Measurements from ENCODE around the gene OTUD1. TPM values are rescaled to one million over a fixed set of nuclear protein-coding genes. Genes with fewer than 3 reads are reported as not detected.

OTUD1 gene
- total and polyA plus RNA-seq, 12 donors, result 4.8 to 31.1 (median 15.1) TPM

DNA sequence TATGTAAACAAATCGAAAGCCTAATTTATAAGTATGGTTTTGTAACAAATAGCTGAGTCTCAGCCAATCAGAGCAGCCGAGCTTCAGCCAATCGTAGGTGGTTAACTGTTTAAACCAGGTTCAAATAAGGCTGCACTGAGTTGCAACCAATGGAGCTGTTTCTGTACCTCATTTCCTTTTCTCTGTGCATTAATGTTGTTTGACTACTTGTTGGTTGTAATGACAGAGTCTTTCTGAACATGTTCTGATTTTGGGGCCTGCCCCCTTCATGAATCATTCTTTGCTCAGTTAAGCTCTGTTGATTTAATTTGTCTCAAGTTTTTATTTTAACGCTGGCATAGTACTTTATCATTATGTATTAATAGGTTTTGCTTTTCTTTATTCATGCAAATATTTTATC is 14.6 kb downstream of the OTUD1 start:
- no peak for DNase-seq
- peaks cover 0 to 14% of the 10 kb centered on the region in 2 donors for H3K4me1 ChIP-seq (replicated peaks in 1 of 2)
- H3K36me3 ChIP-seq (replicated peaks in 1 of 2), result no peaks in the 10 kb centered on the region
- H3K27me3 ChIP-seq, result no peaks in the 10 kb centered on the region
- H3K4me3 ChIP-seq, result no peak overlapping the region
- H3K27ac ChIP-seq, result no peak overlapping the region
- 76 to 87% (median 82%) methylated on average over 4 of the region's 4 CpGs for WGBS, 4 donors
- no peaks in the 10 kb centered on the region for H3K9me3 ChIP-seq (replicated peaks in 1 of 3)
- intact Hi-C loops (cut with DNase I), result no loop called here
- no peak for TF ChIP-seq POLR2A (IDR thresholded peaks at IDR 0.05)
- TF ChIP-seq CTCF (IDR thresholded peaks at IDR 0.05), result no peak

DNA sequence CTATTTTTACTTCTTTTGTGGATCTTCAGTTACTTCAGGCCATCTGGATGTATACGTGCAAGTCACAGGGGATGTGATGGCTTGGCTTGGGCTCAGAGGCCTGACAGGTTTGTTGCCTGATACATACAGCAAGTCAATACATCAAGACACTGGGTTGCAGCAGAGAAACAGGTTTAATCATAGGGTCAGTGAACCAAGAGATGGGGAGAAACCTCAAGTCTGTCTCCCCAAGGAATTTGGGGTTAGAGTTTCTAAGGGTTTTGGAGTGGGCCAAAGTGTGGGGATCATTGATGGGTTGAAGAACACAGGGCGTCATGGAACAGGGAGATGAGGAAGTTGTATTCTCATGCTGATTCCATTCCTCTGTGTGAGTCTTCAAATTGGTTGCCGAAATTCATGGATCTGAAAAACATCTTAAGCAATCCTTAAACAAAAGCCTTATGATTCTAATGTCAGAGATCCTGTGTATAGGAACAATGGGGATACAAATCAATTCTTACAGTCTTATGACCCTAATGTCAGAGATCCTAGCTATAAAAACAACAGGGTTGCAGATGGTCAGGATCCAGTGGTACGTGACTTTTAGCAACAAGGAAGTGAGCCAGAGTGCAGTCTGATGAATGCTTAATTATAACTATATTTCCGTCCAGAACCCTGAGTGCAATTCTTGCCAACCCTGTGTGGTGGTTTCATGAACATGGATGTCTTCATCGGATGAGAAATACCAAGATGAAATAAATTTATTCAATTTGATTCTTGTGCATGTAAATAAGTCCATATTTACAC is 18.9 kb downstream of the OTUD1 start:
- WGBS, 4 donors, result 82 to 89% (median 82%) methylated on average over 6 of the region's 6 CpGs
- TF ChIP-seq POLR2A (IDR thresholded peaks at IDR 0.05) (no peak), CTCF (IDR thresholded peaks at IDR 0.05) (no peak)
- no peak for DNase-seq

DNA sequence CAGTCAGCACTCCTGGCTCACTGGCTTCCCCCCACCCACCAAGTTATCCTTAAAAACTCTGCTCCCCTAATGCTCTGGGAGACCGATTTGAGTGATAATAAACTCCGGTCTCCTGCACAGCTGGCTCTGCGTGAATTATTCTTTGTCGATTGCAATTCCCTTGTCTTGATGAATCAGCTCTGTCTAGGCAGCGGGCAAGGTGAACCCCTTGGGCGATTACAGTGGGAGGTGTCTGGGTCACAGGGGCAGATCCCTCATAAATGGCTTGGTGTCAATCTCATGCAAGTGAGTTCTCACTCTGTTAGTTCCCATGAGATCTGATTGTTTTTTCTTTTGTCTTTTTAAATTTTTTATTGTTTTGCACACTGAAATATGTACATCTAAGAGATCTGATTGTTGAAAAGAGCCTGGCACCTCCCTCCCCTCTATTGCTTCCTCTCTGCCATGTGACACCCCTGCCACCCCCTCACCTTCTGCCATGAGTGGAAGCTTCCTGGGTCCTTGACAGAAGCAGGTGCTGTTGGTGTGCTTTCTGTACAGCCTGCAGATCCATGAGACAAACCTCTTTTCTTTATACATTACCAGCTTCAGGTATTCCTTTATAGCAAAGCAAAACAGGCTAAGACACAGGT is 20.5 kb downstream of the OTUD1 start:
- intact Hi-C loops (cut with DNase I), result no loop called here
- H3K27ac ChIP-seq, result no peak overlapping the region
- DNase-seq, result no peak
- no peaks in the 10 kb centered on the region for H3K27me3 ChIP-seq
- TF ChIP-seq CTCF (IDR thresholded peaks at IDR 0.05) (no peak), POLR2A (IDR thresholded peaks at IDR 0.05) (no peak)
- WGBS, 4 donors, result 85 to 88% (median 87%) methylated on average over 6 of the region's 6 CpGs
- no peaks in the 10 kb centered on the region for H3K36me3 ChIP-seq (replicated peaks in 1 of 2)
- no peaks in the 10 kb centered on the region for H3K9me3 ChIP-seq (replicated peaks in 1 of 3)
- no peak overlapping the region for H3K4me3 ChIP-seq
- H3K4me1 ChIP-seq (replicated peaks in 1 of 2), result no peaks in the 10 kb centered on the region

More for the DNA sequence above, 18.9 kb downstream of the OTUD1 start:
- intact Hi-C loops (cut with DNase I), result no loop called here
- Histone ChIP-seq H3K4me1 (replicated peaks in 1 of 2) (no peaks in the 10 kb centered on the region), H3K9me3 (replicated peaks in 1 of 3) (no peaks in the 10 kb centered on the region), H3K27me3 (no peaks in the 10 kb centered on the region), H3K4me3 (no peak overlapping the region), H3K36me3 (replicated peaks in 1 of 2) (no peaks in the 10 kb centered on the region), H3K27ac (no peak overlapping the region)

GRCh38 chr10:23461557-23461956 is 22.7 kb downstream of the OTUD1 start:
- H3K36me3 ChIP-seq (replicated peaks in 1 of 2), result no peaks in the 10 kb centered on the region
- no peak for DNase-seq
- H3K27me3 ChIP-seq, result no peaks in the 10 kb centered on the region
- H3K4me3 ChIP-seq, result no peak overlapping the region
- H3K27ac ChIP-seq, result no peak overlapping the region
- TF ChIP-seq CTCF (IDR thresholded peaks at IDR 0.05) (no peak), POLR2A (IDR thresholded peaks at IDR 0.05) (no peak)
- H3K9me3 ChIP-seq (replicated peaks in 1 of 3), result no peaks in the 10 kb centered on the region
- H3K4me1 ChIP-seq (replicated peaks in 1 of 2), result no peaks in the 10 kb centered on the region
- intact Hi-C loops (cut with DNase I), result no loop called here
- WGBS, 4 donors, result 57 to 77% (median 67%) methylated on average over 2 of the region's 2 CpGs
